HG03039 (cell line): ENCODE measurements around the gene UXS1.

ENCODE experiments used
- ATAC-seq: cut with Tn5 transposase; IDR thresholded peaks from one replicate; pipeline ENCODE4 v1.9.1; 2021; ENCODE audit warnings: mild to moderate bottlenecking, moderate library complexity; ENCODE audit not compliant: unreplicated experiment

The UXS1 gene

GRCh38 chr2:106054880-106055655 is 139.0 kb downstream of the UXS1 start:
- no peak for ATAC-seq

DNA sequence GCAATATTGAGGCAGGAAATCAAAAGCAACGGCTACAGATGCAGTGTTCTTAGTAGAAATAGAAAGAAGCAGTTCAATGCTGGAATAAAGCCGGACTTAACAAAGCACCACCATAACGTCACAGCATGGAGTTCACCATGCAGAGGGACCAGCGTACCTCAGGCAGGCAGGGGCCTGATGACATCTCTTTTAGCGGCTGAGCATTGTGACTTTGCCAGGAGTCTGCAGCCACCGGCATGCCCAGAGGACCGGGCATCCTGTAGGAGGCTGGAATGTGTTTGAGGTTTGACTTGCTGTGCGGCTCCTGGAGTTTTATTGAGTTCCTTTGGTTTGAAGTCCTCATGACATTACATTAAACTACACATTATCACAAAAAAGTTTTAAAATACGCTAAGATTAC is 139.8 kb downstream of the UXS1 start:
- ATAC-seq = no peak

DNA sequence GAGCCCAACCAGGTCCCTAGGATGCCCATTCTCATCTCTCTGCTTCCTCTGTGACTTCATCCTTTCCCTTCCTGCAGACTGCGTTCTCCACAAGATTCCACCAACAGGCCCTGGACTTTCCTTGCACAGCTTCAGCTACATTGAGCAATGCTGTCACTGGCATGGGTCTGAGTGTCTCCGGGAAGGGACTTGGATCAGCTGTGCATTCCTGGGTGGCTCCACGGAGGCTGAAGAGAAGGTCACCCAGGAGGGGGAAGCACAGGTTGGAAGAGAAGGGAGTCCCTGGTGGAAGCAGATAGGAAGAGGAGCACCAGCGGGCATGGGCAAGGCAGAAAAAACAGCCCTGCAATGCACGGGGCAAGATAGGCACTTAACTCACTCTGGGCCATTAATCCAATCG is 140.5 kb downstream of the UXS1 start:
- ATAC-seq = no peak

GRCh38 chr2:106053116-106053515 is 141.0 kb downstream of the UXS1 start:
- no peak for ATAC-seq

DNA sequence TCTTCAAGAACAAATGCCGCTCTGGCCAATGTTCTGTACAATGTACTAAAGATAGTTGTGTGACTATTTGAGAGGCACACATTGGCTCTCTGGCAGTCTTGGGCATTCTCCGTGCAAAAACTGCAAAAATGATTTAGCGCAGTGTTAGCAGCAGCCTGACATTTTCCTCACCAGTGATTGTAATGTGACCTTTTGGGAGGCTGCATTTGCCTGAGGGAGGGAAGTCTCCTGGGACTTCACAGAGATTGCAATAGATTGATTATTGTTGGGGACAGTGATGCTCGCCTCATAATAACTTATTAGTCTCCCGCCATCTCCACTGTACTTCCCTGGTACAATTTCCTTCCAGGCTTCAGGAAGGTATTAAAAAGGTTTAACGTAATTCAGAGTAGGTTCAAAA is 149.2 kb downstream of the UXS1 start:
- no peak for ATAC-seq

DNA sequence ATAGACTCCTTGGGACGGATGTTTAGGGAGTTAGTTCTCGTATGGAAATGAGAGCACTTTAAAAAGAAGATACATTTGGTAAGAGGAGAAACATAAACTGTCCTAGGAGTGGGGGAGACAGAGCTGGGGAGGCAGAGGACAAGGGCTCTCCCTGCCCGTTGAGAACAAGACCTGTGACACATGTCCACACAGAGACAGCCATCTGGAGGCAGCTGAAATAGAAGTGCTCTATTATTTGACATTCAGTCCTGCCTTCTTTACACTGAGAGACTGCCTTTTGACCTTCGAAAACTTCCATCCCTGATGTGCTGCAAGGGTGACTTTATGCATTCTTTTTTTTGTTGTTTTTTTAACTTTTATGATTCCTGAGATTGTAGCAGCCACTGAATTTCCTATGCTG is 150.1 kb downstream of the UXS1 start:
- ATAC-seq = no peak
